K562 (cell line): ENCODE measurements around the gene XIRP2. TPM values are rescaled to one million over a fixed set of nuclear protein-coding genes. Genes with fewer than 3 reads are reported as not detected.

ENCODE experiments used
- ATAC-seq: fragments of 200-7000 bp; cut with Tn5 transposase; 3 replicates; pipeline ENCODE4 v1.9.1; 2020; ENCODE audit warnings: moderate library complexity
- BruUV-seq: library from RNA; stranded (reverse); fragments of 400-500 nt; replicated peaks from 2 replicates; lab custom pipeline; 2021; lab: Mats Ljungman, UMichigan
- CTCF ChIA-PET: fragments of 300-600 bp; formaldehyde crosslinking; extraction: SDS; loops from one replicate; lab custom pipeline; 2021; ENCODE audit warnings: low intra/inter-chr PET ratio; lab: Yijun Ruan, JAX
- POLR2A ChIA-PET: fragments of 300-600, 350-650 bp; sonication (Branson Sonifier 250); formaldehyde crosslinking; extraction: SDS; loops from one replicate; lab custom pipeline; 2021; ENCODE audit warnings: antibody characterized with exemption, inconsistent platforms; lab: Yijun Ruan, JAX
- DNase-seq, 4 experiments: peaks; one replicate each; pipeline versions ENCODE4 v3.0.0 to v3.0.0-alpha.2; 2011 to 2018; ENCODE audit warnings: low spot score in 3 of 4, mixed read lengths in 3 of 4; ENCODE audit errors: extremely low read depth in 1 of 4
- FAIRE-seq: peaks from 2 replicates; lab custom pipeline; 2011; peaks lifted over from hg19 to GRCh38; lab: Jason Lieb, UNC
- H2AFZ ChIP-seq: 2 replicates; pipeline ENCODE4 v1.6.0; 2011; ENCODE audit warnings: low read depth, low read length, control low read depth, inconsistent platforms
- H3K27ac ChIP-seq: fragments of 200-600 bp; 3 replicates; pipeline ENCODE4 v1.8.0; 2011; ENCODE audit warnings: low read depth, mild to moderate bottlenecking, control low read depth, inconsistent platforms, low read length, moderate library complexity, mixed read lengths; ENCODE audit errors: extremely low read depth
- H3K27me3 ChIP-seq, 2 experiments: fragments of 300-600 bp in 1 of 2; 2 replicates in 1 of 2; 3 replicates in 1 of 2; pipeline versions ENCODE4 v1.6.0 to v1.8.0; 2011; ENCODE audit warnings: inconsistent platforms in 2 of 2, low read length in 2 of 2, mild to moderate bottlenecking in 1 of 2, mixed read lengths in 1 of 2, moderate library complexity in 1 of 2; ENCODE audit not compliant: control insufficient read depth in 2 of 2, insufficient read depth in 2 of 2
- H3K36me3 ChIP-seq: fragments of 300-600 bp; 3 replicates; pipeline ENCODE4 v1.8.0; 2011; ENCODE audit warnings: mild to moderate bottlenecking, low read length, inconsistent platforms; ENCODE audit not compliant: control insufficient read depth, insufficient read depth
- H3K4me1 ChIP-seq, 2 experiments: fragments of 200-600 bp in 1 of 2; replicated peaks in 1 of 2; 2 replicates in 1 of 2; 3 replicates in 1 of 2; pipeline versions ENCODE4 v1.5.1 to v1.8.0; 2011; ENCODE audit warnings: inconsistent platforms in 2 of 2, low read length in 2 of 2, mild to moderate bottlenecking in 1 of 2, mixed read lengths in 1 of 2, moderate library complexity in 1 of 2; ENCODE audit not compliant: control insufficient read depth in 2 of 2, insufficient read depth in 2 of 2
- H3K4me2 ChIP-seq: 2 replicates; pipeline ENCODE4 v1.6.1; 2011; ENCODE audit warnings: low read length, control low read depth, inconsistent platforms, mixed read lengths; ENCODE audit not compliant: insufficient read depth
- H3K4me3 ChIP-seq: fragments of 200-600 bp; sonication (generic), shearing (Covaris generic); 2 replicates; pipeline ENCODE4 v1.5.1; 2016; ENCODE audit warnings: control low read depth, inconsistent platforms
- H3K79me2 ChIP-seq: fragments of 200-600 bp; 3 replicates; pipeline ENCODE4 v1.8.0; 2011; ENCODE audit warnings: low read length, inconsistent platforms; ENCODE audit not compliant: control insufficient read depth, insufficient read depth
- H3K9ac ChIP-seq, 2 experiments: 2 replicates each; pipeline versions ENCODE4 v1.6.0 to v1.6.1; 2011; ENCODE audit warnings: low read depth in 2 of 2, low read length in 2 of 2, control low read depth in 1 of 2, inconsistent platforms in 1 of 2, mild to moderate bottlenecking in 1 of 2, mixed read lengths in 1 of 2; ENCODE audit not compliant: insufficient read depth in 1 of 2
- H3K9me1 ChIP-seq: one replicate; pipeline ENCODE4 v1.6.0; 2011; ENCODE audit warnings: inconsistent platforms, mild to moderate bottlenecking, low read length, moderate library complexity; ENCODE audit not compliant: control insufficient read depth, insufficient read depth
- H3K9me3 ChIP-seq: replicated peaks from 2 replicates; pipeline ENCODE4 v1.5.1; 2011; ENCODE audit warnings: low read depth, low read length, inconsistent platforms; ENCODE audit not compliant: control insufficient read depth, insufficient read depth
- H4K20me1 ChIP-seq: replicated peaks from 2 replicates; pipeline ENCODE4 v1.6.1; 2011; ENCODE audit warnings: low read length, inconsistent platforms, mixed read lengths; ENCODE audit not compliant: control insufficient read depth, insufficient read depth
- HDAC6 ChIP-seq: IDR thresholded peaks from 2 replicates; pipeline ENCODE4 v1.6.1; 2012; ENCODE audit warnings: low read depth, mild to moderate bottlenecking, control low read depth, inconsistent platforms, low read length, moderate library complexity
- HNRNPH1 ChIP-seq: fragments of 200-400 bp; formaldehyde crosslinking; optimal IDR thresholded peaks from 2 replicates; pipeline ENCODE3; 2017; ENCODE audit warnings: low read depth, mild to moderate bottlenecking, low read length, moderate library complexity
- L3MBTL2 ChIP-seq: fragments of 450-650 bp; IDR thresholded peaks from 2 replicates; pipeline ENCODE4 v1.6.1; 2016; ENCODE audit warnings: mild to moderate bottlenecking, moderate library complexity
- MTA1 ChIP-seq: fragments of 450-650 bp; IDR thresholded peaks from 2 replicates; pipeline ENCODE4 v1.6.1; 2017; ENCODE audit warnings: borderline replicate concordance
- TAF1 ChIP-seq: IDR thresholded peaks from 2 replicates; pipeline ENCODE4 v1.6.1; 2011; ENCODE audit warnings: mild to moderate bottlenecking, low read length, moderate library complexity; ENCODE audit not compliant: insufficient read depth, control insufficient read depth, severe bottlenecking; ENCODE audit errors: extremely low read depth
- TCF15 ChIP-seq: fragments of 250-450 bp; sonication (Bioruptor Pico); IDR thresholded peaks from 2 replicates; pipeline ENCODE4 v1.8.0; 2022; ENCODE audit warnings: moderate library complexity, mild to moderate bottlenecking, inconsistent platforms
- THAP12 ChIP-seq: fragments of 250-450 bp; sonication (Bioruptor Pico); IDR thresholded peaks from 2 replicates; pipeline ENCODE4 v1.9.0; 2021; ENCODE audit warnings: mild to moderate bottlenecking, inconsistent platforms
- ZNF395 ChIP-seq: fragments of 200-800 bp; sonication (Bioruptor generic); IDR thresholded peaks from 2 replicates; pipeline ENCODE4 v1.6.1; 2017; ENCODE audit warnings: missing genetic modification characterization, missing compliant biosample characterization
- ZNF717 ChIP-seq: fragments of 250-450 bp; sonication (Bioruptor Pico); IDR thresholded peaks from 2 replicates; pipeline ENCODE4 v1.5.0; 2021
- WGBS: fragments of 100-300 bp; shearing (Covaris generic); methylation state at CpG from one replicate; pipeline ENCODE4 v1.1.6; 2016; ENCODE audit warnings: low coverage, mixed read lengths; ENCODE audit not compliant: insufficient coverage; ENCODE audit errors: missing lambda C conversion rate; 5-methylcytosine and 5-hydroxymethylcytosine counted together
- in situ Hi-C: fragments of 300-500 bp; cut with MboI; formaldehyde crosslinking; loops from 4 replicates; pipeline ENCODE4 v1.15.0; 2018; ENCODE audit warnings: inconsistent platforms, mixed read lengths
- intact Hi-C: fragments of 100-400 bp; cut with micrococcal nuclease; formaldehyde crosslinking; loops from 2 replicates; pipeline ENCODE4 v1.14.2; 2022
- polyA plus RNA-seq, 8 experiments: library from polyadenylated mRNA; depleted of rRNA in 4 of 8; stranded (reverse) in 5 of 8; unstranded in 3 of 8; fragments of >200 nt; fragmentation: Nextera tagmentation in 2 of 8; fragmentation: Illumina TruSeq in 1 of 8; extraction: Ambion mirVana in 2 of 8; extraction: Trizol in 1 of 8; gene quantifications; 2 replicates each; pipeline versions ENCODE4 v1.2.1 to v1.2.3, GENCODE V29; 2011 to 2014; ENCODE audit warnings: inconsistent platforms in 1 of 8, missing spikeins in 1 of 8
- total RNA-seq, 7 experiments: library from RNA; depleted of rRNA in 6 of 7; stranded (reverse); fragments of >200 nt in 6 of 7; fragmentation: Illumina TruSeq in 2 of 7; extraction: Trizol in 2 of 7; gene quantifications; 2 replicates each; pipeline versions ENCODE4 v1.2.1 to v1.2.3, GENCODE V29; 2011 to 2021; ENCODE audit warnings: low replicate concordance in 1 of 7

Gene XIRP2
- total and polyA plus RNA-seq, 9 of the 15 experiments (the other 6 are each of a cell fraction or from before 2014, with no cell fraction given) = 0.04 to 0.10 (median 0.04) TPM; not detected in 2

DNA sequence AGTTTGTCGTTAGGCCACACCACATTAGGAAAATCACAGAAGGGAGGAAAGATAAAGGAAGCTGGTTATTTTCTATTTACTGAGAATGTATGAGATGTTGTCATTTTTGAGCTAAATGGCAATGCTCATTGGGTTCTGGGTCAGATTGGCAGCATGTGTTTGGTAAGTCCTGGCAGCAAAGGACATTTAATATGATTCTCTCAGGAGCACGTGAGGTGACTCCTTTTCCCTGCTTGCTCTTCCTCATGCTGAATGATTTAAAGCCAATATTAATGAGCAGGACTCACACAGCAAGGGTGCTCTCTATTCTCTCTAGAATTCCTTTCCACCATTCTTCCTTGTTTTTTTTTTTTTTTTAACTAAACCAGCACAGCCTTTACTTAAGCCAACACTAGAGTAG, 298.2 kb downstream of the XIRP2 start (continued):
- no peak for TF ChIP-seq TAF1

DNA sequence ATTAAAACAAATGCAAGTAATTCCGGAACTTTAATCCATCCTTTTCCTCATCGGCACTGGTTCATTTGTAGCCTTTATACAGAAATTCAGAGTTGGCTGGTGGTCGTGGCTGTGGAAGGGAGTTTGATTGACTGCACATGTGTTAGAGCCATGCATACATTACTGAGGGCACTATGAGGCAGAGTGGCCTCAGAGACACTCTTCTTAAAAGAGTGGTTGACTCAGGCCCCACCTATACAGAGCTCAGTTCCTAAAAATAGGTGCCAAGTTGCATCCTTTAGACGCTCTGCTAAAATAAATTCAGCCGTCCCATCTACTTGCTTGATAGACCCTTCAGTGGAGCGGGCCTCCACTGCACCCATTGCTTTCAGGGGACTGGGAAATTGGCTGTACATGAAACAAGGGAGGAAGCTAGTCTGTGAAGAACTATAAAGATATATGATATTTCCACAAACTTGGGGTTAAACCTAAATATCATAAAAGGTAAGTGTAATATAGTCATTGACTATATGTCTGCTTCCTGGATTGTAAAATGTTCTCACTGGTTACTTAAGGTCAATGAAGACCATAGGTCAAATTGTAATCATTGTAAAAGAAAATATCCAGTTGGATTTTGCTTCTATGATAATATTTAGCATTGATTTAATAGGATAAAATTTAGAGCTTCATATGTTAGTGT, 298.9 kb downstream of the XIRP2 start:
- Histone ChIP-seq H3K9me3 (no peaks in the 10 kb centered on the region), H3K4me2 (no peak overlapping the region), H3K9ac (no peak overlapping the region), H2AFZ (no peak overlapping the region), H3K79me2 (no peaks in the 10 kb centered on the region), H3K36me3 (no peaks in the 10 kb centered on the region), H3K4me1 (no peaks in the 10 kb centered on the region), H3K4me3 (no peak overlapping the region), H4K20me1 (no peaks in the 10 kb centered on the region), H3K27ac (no peak overlapping the region), H3K9me1 (no peaks in the 10 kb centered on the region), H3K27me3 (no peaks in the 10 kb centered on the region)
- TF ChIP-seq ZNF395 (CRISPR knock-in tag) = no peak
- no peak for TF ChIP-seq L3MBTL2
- TF ChIP-seq HDAC6 = no peak
- TF ChIP-seq TCF15 = no peak
- TF ChIP-seq MTA1 = no peak
- no peak for TF ChIP-seq HNRNPH1
- no peak for TF ChIP-seq ZNF717
- TF ChIP-seq THAP12 = no peak
- ChIA-PET CTCF (no interaction called here), POLR2A (no interaction called here)
- in situ Hi-C loops = no loop called here
- ATAC-seq (no peak), DNase-seq (no peak), FAIRE-seq (no peak)
- WGBS = 0% methylated on average over 6 of the region's 6 CpGs
- intact Hi-C loops = no loop called here
- BruUV-seq = no TSS peak
